Left lung (tissue), 10 donors: ENCODE results near the gene IL13. TPM values are rescaled to one million over a fixed set of nuclear protein-coding genes. Genes with fewer than 3 reads are reported as not detected.
A peak's percentile ranks its signal among the peaks of the same experiment; 100 is the strongest.

Source experiments
- ATAC-seq: fragments of 200-7000 bp; cut with Tn5 transposase; one replicate; pipeline ENCODE4 v1.9.1; 2020; ENCODE audit warnings: moderate library complexity
- DNase-seq, 4 donors: peaks; one replicate each; pipeline ENCODE4 v3.0.0-alpha.2; 2013 to 2020
- H3K27ac ChIP-seq, 2 donors: fragments of 200-600 bp; sonication (generic) in 1 of 2; one replicate each; pipeline versions ENCODE4 v1.5.0 to v1.8.0; 2020 to 2021
- H3K27me3 ChIP-seq, 2 donors: fragments of 200-600 bp; sonication (generic) in 1 of 2; one replicate each; pipeline versions ENCODE4 v1.5.0 to v1.8.0; 2020 to 2021
- H3K36me3 ChIP-seq, 2 donors: fragments of 200-600 bp; sonication (generic) in 1 of 2; one replicate each; pipeline versions ENCODE4 v1.5.0 to v1.8.0; 2020 to 2021
- H3K4me1 ChIP-seq, 2 donors: fragments of 200-600 bp; one replicate each; pipeline ENCODE4 v1.8.0; 2021
- H3K4me3 ChIP-seq, 2 donors: fragments of 200-600 bp; sonication (generic) in 1 of 2; one replicate each; pipeline versions ENCODE4 v1.5.0 to v1.8.0; 2020 to 2021; ENCODE audit warnings: mild to moderate bottlenecking in 1 of 2
- H3K9me3 ChIP-seq, 2 donors: fragments of 200-600 bp; sonication (generic) in 1 of 2; one replicate each; pipeline versions ENCODE4 v1.5.0 to v1.8.0; 2020 to 2021
- intact Hi-C, 2 donors: fragments of 100-400 bp; cut with DNase I; formaldehyde crosslinking; loops; one replicate each; pipeline versions ENCODE4 v1.11.2 to v1.14.2; 2022
- polyA plus RNA-seq, 6 donors: library from polyadenylated mRNA; unstranded; fragments of 120-200 nt; gene quantifications; one replicate each; pipeline ENCODE4 v1.2.1, GENCODE V29; 2013; ENCODE audit not compliant: insufficient read length in 6 of 6
- total RNA-seq, 2 donors: library from RNA; stranded (reverse); fragmentation: NEBNext Ultra II Directional; extraction: Animal tissue kit (Norgen Biotek cat#: 25700); gene quantifications; one replicate each; pipeline ENCODE4 v1.2.1, GENCODE V29; 2021
- TF ChIP-seq, protein P1 (sequence below), 2 donors: fragments of 200-600 bp; sonication (generic) in 1 of 2; IDR thresholded peaks; one replicate each; pipeline versions ENCODE4 v1.5.0 to v1.8.0; 2021; ENCODE audit warnings: antibody characterized with exemption in 2 of 2
- donor health status: DM: no; HTN: yes; CAD: no.
- donor health status: DM: no; HTN: no; CAD: no.

Gene IL13
- total and polyA plus RNA-seq, 8 donors, result 0.15 to 0.16 TPM; not detected in 6

DNA sequence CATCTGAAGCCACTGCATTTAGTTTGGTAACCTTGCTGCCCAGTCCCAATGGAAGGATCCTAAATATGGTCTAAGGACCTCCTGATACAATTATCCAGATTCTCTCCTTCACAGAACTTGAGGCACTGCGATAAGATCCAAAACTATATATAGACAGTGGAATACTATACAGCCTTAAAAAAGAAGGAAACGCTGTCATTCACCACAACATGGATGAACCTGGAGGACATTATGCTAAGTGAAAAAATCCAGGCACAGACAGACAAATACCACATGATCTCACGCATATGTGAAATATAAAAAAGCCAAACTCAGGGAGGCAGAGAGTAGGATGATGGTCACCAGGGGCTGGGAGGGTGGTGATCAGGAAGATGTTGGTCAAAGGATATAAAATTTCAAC, 13.0 kb downstream of the IL13 start:
- intact Hi-C loops, result no loop called here
- ATAC-seq, result no peak

DNA sequence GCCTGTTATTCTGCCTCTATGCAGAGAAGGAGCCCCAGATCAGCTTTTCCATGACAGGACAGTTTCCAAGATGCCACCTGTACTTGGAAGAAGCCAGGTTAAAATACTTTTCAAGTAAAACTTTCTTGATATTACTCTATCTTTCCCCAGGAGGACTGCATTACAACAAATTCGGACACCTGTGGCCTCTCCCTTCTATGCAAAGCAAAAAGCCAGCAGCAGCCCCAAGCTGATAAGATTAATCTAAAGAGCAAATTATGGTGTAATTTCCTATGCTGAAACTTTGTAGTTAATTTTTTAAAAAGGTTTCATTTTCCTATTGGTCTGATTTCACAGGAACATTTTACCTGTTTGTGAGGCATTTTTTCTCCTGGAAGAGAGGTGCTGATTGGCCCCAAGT, 15.5 kb downstream of the IL13 start:
- DNase-seq (no peak), ATAC-seq (no peak)
- Histone ChIP-seq H3K27ac (no peak overlapping the region), H3K9me3 (no peaks in the 10 kb centered on the region), H3K4me1 (peaks cover 8 to 9% of the 10 kb centered on the region in 2 donors), H3K36me3 (no peaks in the 10 kb centered on the region), H3K4me3 (no peak overlapping the region), H3K27me3 (no peaks in the 10 kb centered on the region)
- intact Hi-C loops, result no loop called here
- TF ChIP-seq, protein P1, sequence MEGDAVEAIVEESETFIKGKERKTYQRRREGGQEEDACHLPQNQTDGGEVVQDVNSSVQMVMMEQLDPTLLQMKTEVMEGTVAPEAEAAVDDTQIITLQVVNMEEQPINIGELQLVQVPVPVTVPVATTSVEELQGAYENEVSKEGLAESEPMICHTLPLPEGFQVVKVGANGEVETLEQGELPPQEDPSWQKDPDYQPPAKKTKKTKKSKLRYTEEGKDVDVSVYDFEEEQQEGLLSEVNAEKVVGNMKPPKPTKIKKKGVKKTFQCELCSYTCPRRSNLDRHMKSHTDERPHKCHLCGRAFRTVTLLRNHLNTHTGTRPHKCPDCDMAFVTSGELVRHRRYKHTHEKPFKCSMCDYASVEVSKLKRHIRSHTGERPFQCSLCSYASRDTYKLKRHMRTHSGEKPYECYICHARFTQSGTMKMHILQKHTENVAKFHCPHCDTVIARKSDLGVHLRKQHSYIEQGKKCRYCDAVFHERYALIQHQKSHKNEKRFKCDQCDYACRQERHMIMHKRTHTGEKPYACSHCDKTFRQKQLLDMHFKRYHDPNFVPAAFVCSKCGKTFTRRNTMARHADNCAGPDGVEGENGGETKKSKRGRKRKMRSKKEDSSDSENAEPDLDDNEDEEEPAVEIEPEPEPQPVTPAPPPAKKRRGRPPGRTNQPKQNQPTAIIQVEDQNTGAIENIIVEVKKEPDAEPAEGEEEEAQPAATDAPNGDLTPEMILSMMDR (IDR thresholded peaks at IDR 0.05), result no peak

More for the DNA sequence above, 13.0 kb downstream of the IL13 start:
- no peak for DNase-seq
- Histone ChIP-seq H3K27ac (no peak overlapping the region), H3K4me1 (peaks cover 0 to 8% of the 10 kb centered on the region in 2 donors), H3K4me3 (no peak overlapping the region), H3K27me3 (no peaks in the 10 kb centered on the region), H3K9me3 (no peaks in the 10 kb centered on the region), H3K36me3 (no peaks in the 10 kb centered on the region)
- TF ChIP-seq, protein P1 (IDR thresholded peaks at IDR 0.05), result no peak

DNA sequence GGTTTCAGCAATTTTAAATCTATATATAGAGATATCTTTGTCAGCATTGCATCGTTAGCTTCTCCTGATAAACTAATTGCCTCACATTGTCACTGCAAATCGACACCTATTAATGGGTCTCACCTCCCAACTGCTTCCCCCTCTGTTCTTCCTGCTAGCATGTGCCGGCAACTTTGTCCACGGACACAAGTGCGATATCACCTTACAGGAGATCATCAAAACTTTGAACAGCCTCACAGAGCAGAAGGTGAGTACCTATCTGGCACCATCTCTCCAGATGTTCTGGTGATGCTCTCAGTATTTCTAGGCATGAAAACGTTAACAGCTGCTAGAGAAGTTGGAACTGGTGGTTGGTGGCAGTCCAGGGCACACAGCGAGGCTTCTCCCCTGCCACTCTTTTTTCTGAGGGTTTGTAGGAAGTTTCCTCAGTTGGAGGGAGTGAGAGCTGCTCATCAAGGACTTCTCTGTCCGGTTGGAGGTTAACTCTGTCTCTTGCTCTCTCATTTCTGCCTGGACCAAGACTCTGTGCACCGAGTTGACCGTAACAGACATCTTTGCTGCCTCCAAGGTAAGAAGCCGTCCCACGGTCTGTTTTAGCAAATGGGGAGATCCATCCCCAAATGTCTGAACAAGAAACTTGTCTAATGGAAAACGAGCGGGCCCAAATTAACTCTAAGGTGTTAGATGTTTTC, 16.1 kb downstream of the IL13 start, which contains the start of gene IL4:
IL4 (plus strand) TSS at position 51 of the 692 bp plus-strand sequence; CDS start at position 113, 62 bp downstream.
- intact Hi-C loops, result no loop called here
- H3K27ac ChIP-seq, result peak within 1 kb of the TSS; percentile 51 to 82
- H3K4me1 ChIP-seq, result peaks cover 8 to 9% of the 10 kb centered on the region in 2 donors
- H3K4me3 ChIP-seq, result no peak within 1 kb of the TSS
- ATAC-seq (no peak), DNase-seq (no peak)
- no peaks in the 10 kb centered on the region for H3K27me3 ChIP-seq
- H3K36me3 ChIP-seq, result no peaks in the 10 kb centered on the region
- no peaks in the 10 kb centered on the region for H3K9me3 ChIP-seq
- TF ChIP-seq, protein P1 (IDR thresholded peaks at IDR 0.05), result no peak

DNA sequence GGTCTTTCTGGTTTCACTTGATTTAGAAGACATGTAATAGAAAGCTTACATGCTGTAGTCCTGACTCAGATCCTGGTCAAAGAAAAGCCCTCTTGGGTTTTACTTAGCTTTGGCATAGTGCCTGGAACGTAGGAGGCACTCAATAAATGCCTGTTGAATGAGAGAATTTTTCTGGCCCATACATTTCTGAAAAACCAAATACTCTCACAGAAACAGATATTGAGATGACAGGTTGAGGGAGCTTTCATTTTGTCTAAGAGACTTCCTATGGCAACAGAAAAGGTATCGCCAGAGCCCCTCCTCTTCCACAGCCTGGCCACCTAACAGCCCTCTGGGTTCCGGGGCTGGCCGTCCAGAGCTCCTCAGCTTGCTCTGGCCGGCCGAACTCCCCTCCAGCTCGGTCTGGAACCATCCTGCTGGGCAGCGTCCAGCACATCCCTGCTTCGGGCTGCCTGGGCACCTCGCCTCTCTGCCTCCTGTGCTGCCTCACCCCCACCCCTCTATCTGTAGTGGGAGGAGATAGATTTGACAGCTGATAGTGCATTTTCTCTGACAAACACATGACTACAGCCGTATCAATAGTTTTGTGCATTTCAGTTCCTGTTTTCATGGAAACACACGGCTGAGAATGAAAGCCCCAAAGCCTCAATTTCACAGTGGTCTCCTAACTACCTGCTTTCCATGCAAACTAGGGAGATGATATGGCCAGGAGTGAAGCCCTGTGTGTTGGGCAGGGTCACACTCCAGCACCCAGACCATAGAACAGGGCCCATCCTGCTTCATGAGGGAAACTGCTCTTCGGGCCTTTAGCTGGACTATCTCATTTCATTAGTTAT, 16.9 kb downstream of the IL13 start:
- intact Hi-C loops, result no loop called here
- H3K4me1 ChIP-seq, result peaks cover 8 to 9% of the 10 kb centered on the region in 2 donors
- ATAC-seq, result peak; percentile 71
- TF ChIP-seq, protein P1 (IDR thresholded peaks at IDR 0.05), result no peak
- H3K9me3 ChIP-seq, result no peaks in the 10 kb centered on the region
- H3K27ac ChIP-seq, result peak overlapping the region; percentile 51 to 82
- H3K36me3 ChIP-seq, result no peaks in the 10 kb centered on the region
- no peaks in the 10 kb centered on the region for H3K27me3 ChIP-seq
- DNase-seq, result peak in 2 of 4 donors; percentile 32 to 65
- no peak overlapping the region for H3K4me3 ChIP-seq
